Neuronal stem cell (in vitro differentiated cells): ENCODE data around the gene LCK.

Experiments used
- DNase-seq: peaks from one replicate; pipeline ENCODE4 v3.0.0-alpha.2; 2013; ENCODE audit warnings: low spot score
- H2AFZ ChIP-seq: one replicate; pipeline ENCODE4 v1.6.1; 2013; ENCODE audit warnings: mild to moderate bottlenecking, low read length, inconsistent platforms
- H2AK5ac ChIP-seq: 2 replicates; pipeline ENCODE4 v1.6.1; 2013; ENCODE audit warnings: low read depth, mild to moderate bottlenecking, inconsistent platforms, low read length, moderate library complexity, mixed read lengths
- H2BK120ac ChIP-seq: 2 replicates; pipeline ENCODE4 v1.6.1; 2013; ENCODE audit warnings: low read depth, mild to moderate bottlenecking, inconsistent platforms, low read length, moderate library complexity, mixed read lengths
- H2BK12ac ChIP-seq: one replicate; pipeline ENCODE4 v1.6.1; 2013; ENCODE audit warnings: low read length, inconsistent platforms
- H2BK15ac ChIP-seq: 2 replicates; pipeline ENCODE4 v1.6.1; 2013; ENCODE audit warnings: mild to moderate bottlenecking, low read length, inconsistent platforms, mixed read lengths
- H2BK5ac ChIP-seq: one replicate; pipeline ENCODE4 v1.6.1; 2013; ENCODE audit warnings: inconsistent platforms, mild to moderate bottlenecking, low read length, moderate library complexity
- H3K14ac ChIP-seq: one replicate; pipeline ENCODE4 v1.6.1; 2013; ENCODE audit warnings: low read length, inconsistent platforms
- H3K18ac ChIP-seq: 2 replicates; pipeline ENCODE4 v1.6.1; 2013; ENCODE audit warnings: low read length, inconsistent platforms
- H3K23ac ChIP-seq: 2 replicates; pipeline ENCODE4 v1.6.1; 2013; ENCODE audit warnings: low read depth, mild to moderate bottlenecking, mixed read lengths, low read length, inconsistent platforms; ENCODE audit not compliant: poor library complexity
- H3K27ac ChIP-seq: replicated peaks from 3 replicates; pipeline ENCODE4 v1.5.1; 2013; ENCODE audit warnings: low read length, inconsistent platforms
- H3K27me3 ChIP-seq, 3 experiments: 2 replicates each; pipeline ENCODE4 v1.6.1; 2013; ENCODE audit warnings: low read length in 3 of 3, mild to moderate bottlenecking in 2 of 3, inconsistent platforms in 1 of 3, low read depth in 1 of 3, mixed read lengths in 1 of 3, moderate library complexity in 1 of 3; ENCODE audit not compliant: control insufficient read depth in 3 of 3, insufficient read depth in 3 of 3
- H3K36me3 ChIP-seq, 2 donors: replicated peaks in 1 of 2; 2 replicates each; pipeline ENCODE4 v1.6.1; 2013; ENCODE audit warnings: low read length in 2 of 2; ENCODE audit not compliant: control insufficient read depth in 2 of 2, insufficient read depth in 2 of 2
- H3K4ac ChIP-seq: 2 replicates; pipeline ENCODE4 v1.6.1; 2013; ENCODE audit warnings: inconsistent platforms, mild to moderate bottlenecking, low read length, moderate library complexity
- H3K4me1 ChIP-seq, 2 donors: 1 replicate in 1 of 2; 2 replicates in 1 of 2; pipeline ENCODE4 v1.6.1; 2013; ENCODE audit warnings: low read length in 2 of 2, low read depth in 1 of 2; ENCODE audit not compliant: control insufficient read depth in 2 of 2, insufficient read depth in 1 of 2
- H3K4me2 ChIP-seq: one replicate; pipeline ENCODE4 v1.6.1; 2013; ENCODE audit warnings: mild to moderate bottlenecking, low read length, inconsistent platforms; ENCODE audit not compliant: insufficient read depth, poor library complexity, severe bottlenecking
- H3K4me3 ChIP-seq, 2 donors: 2 replicates each; pipeline ENCODE4 v1.5.1; 2013; ENCODE audit warnings: low read length in 2 of 2, mild to moderate bottlenecking in 2 of 2, inconsistent platforms in 1 of 2, moderate library complexity in 1 of 2
- H3K79me1 ChIP-seq: one replicate; pipeline ENCODE4 v1.6.1; 2013; ENCODE audit warnings: low read depth, mild to moderate bottlenecking, inconsistent platforms, low read length, moderate library complexity
- H3K9ac ChIP-seq: one replicate; pipeline ENCODE4 v1.6.1; 2013; ENCODE audit warnings: mild to moderate bottlenecking, low read depth, low read length, inconsistent platforms; ENCODE audit not compliant: poor library complexity
- H3K9me3 ChIP-seq, 2 donors: replicated peaks in 1 of 2; 2 replicates each; pipeline versions ENCODE3 to v1.6.1; 2013; ENCODE audit warnings: low read length in 2 of 2, mild to moderate bottlenecking in 2 of 2, inconsistent platforms in 1 of 2, low read depth in 1 of 2, mixed read lengths in 1 of 2, moderate library complexity in 1 of 2; ENCODE audit not compliant: control insufficient read depth in 2 of 2, insufficient read depth in 1 of 2
- H4K8ac ChIP-seq: one replicate; pipeline ENCODE4 v1.6.1; 2013; ENCODE audit warnings: low read depth, mild to moderate bottlenecking, inconsistent platforms, low read length, moderate library complexity
- H4K91ac ChIP-seq: one replicate; pipeline ENCODE4 v1.6.1; 2013; ENCODE audit warnings: low read length, low read depth, mild to moderate bottlenecking, inconsistent platforms; ENCODE audit not compliant: poor library complexity
- WGBS, 2 donors: extraction: QIAGEN DNeasy Blood & Tissue Kit; methylation state at CpG; one replicate each; pipeline ENCODE4 v1.1.7; 2013; ENCODE audit warnings: missing lambda C conversion rate in 2 of 2, mixed read lengths in 1 of 2; ENCODE audit not compliant: insufficient read length in 2 of 2, insufficient replicate concordance in 1 of 2; ENCODE audit errors: extremely low coverage in 2 of 2; 5-methylcytosine and 5-hydroxymethylcytosine counted together

LCK gene

GRCh38 chr1:32219022-32219421, 32.0 kb upstream of the LCK start:
- Histone ChIP-seq H3K36me3 (peaks cover 28 to 54% of the 10 kb centered on the region in 2 donors), H2BK12ac (no peak overlapping the region), H3K27ac (no peak overlapping the region), H2BK5ac (no peak overlapping the region), H3K14ac (no peak overlapping the region), H2BK120ac (no peak overlapping the region), H2AK5ac (no peak overlapping the region), H3K9ac (no peak overlapping the region), H3K4me3 (no peak overlapping the region), H3K79me1 (peaks cover 2% of the 10 kb centered on the region), H3K4me1 (peaks cover 10 to 15% of the 10 kb centered on the region in 2 donors), H2AFZ (no peak overlapping the region), H3K23ac (no peak overlapping the region), H4K8ac (no peak overlapping the region), H3K4ac (no peak overlapping the region), H3K9me3 (peaks cover 0 to 1% of the 10 kb centered on the region in 2 donors), H2BK15ac (no peak overlapping the region), H3K27me3 (no peaks in the 10 kb centered on the region), H3K18ac (no peak overlapping the region), H3K4me2 (no peak overlapping the region), H4K91ac (no peak overlapping the region)
- no CpG with 5 or more reads among the region's 7 CpGs for WGBS, 2 donors
- no peak for DNase-seq

GRCh38 chr1:32220746-32221580, 30.1 kb upstream of the LCK start:
- Histone ChIP-seq H3K4me2 (peak overlapping the region; percentile 66), H3K27ac (no peak overlapping the region), H3K4me1 (peaks cover 10 to 15% of the 10 kb centered on the region in 2 donors), H3K4ac (no peak overlapping the region), H3K23ac (no peak overlapping the region), H3K36me3 (peaks cover 24 to 52% of the 10 kb centered on the region in 2 donors), H4K91ac (no peak overlapping the region), H2BK120ac (no peak overlapping the region), H3K27me3 (no peaks in the 10 kb centered on the region), H3K9ac (no peak overlapping the region), H2AK5ac (no peak overlapping the region), H2AFZ (peak overlapping the region; percentile 98), H2BK5ac (no peak overlapping the region), H2BK12ac (no peak overlapping the region), H3K14ac (no peak overlapping the region), H4K8ac (no peak overlapping the region), H3K4me3 (peak overlapping the region; percentile 84 to 97), H3K79me1 (peaks cover 2% of the 10 kb centered on the region), H3K9me3 (no peaks in the 10 kb centered on the region), H3K18ac (no peak overlapping the region), H2BK15ac (no peak overlapping the region)
- no CpG with 5 or more reads among the region's 4 CpGs for WGBS, 2 donors
- DNase-seq, result no peak

- no peak for DNase-seq
- Histone ChIP-seq H3K14ac (no peak overlapping the region), H2AK5ac (no peak overlapping the region), H3K27ac (no peak overlapping the region), H2BK5ac (no peak overlapping the region), H2AFZ (peak overlapping the region; percentile 98), H3K4me3 (peak overlapping the region; percentile 84 to 97), H4K8ac (no peak overlapping the region), H2BK120ac (no peak overlapping the region), H3K79me1 (peaks cover 2% of the 10 kb centered on the region), H3K18ac (peak overlapping the region; percentile 69), H3K36me3 (peaks cover 23 to 51% of the 10 kb centered on the region in 2 donors), H3K4me1 (peaks cover 10 to 15% of the 10 kb centered on the region in 2 donors), H3K27me3 (no peaks in the 10 kb centered on the region), H3K4ac (no peak overlapping the region), H3K9me3 (no peaks in the 10 kb centered on the region), H2BK12ac (no peak overlapping the region), H3K23ac (peak overlapping the region; percentile 25), H3K9ac (peak overlapping the region; percentile 78), H2BK15ac (no peak overlapping the region), H4K91ac (no peak overlapping the region), H3K4me2 (peak overlapping the region; percentile 66)
- WGBS, 2 donors, result no CpG with 5 or more reads among the region's 13 CpGs
Observed at GRCh38 chr1:32221581-32221979, 29.5 kb upstream of the LCK start.

GRCh38 chr1:32221980-32222755, 28.9 kb upstream of the LCK start, which contains the start of the genes EIF3I and TMEM234:
TSS of gene EIF3I (plus strand) at chr1:32222407. CDS start at chr1:32222442, 35 bp downstream.
TSS of gene TMEM234 (minus strand) at chr1:32222353. CDS start at chr1:32222322, 31 bp downstream.
- Histone ChIP-seq H2BK5ac (no peak within 1 kb of the TSS), H2BK120ac (no peak within 1 kb of the TSS), H3K4me2 (peak within 1 kb of the TSS; percentile 66), H3K18ac (peak within 1 kb of the TSS; percentile 84), H2AFZ (peak within 1 kb of the TSS; percentile 98), H4K8ac (no peak within 1 kb of the TSS), H4K91ac (no peak within 1 kb of the TSS), H3K23ac (peak within 1 kb of the TSS; percentile 25), H3K36me3 (peaks cover 18 to 51% of the 10 kb centered on the region in 2 donors), H2AK5ac (no peak within 1 kb of the TSS), H2BK15ac (no peak within 1 kb of the TSS), H3K4ac (no peak within 1 kb of the TSS), H3K27ac (peak within 1 kb of the TSS; percentile 78), H3K4me1 (peaks cover 10 to 15% of the 10 kb centered on the region in 2 donors), H3K27me3 (no peaks in the 10 kb centered on the region), H3K4me3 (peak within 1 kb of the TSS; percentile 84 to 97), H3K14ac (no peak within 1 kb of the TSS), H3K9me3 (no peaks in the 10 kb centered on the region), H2BK12ac (no peak within 1 kb of the TSS), H3K9ac (peak within 1 kb of the TSS; percentile 78), H3K79me1 (peaks cover 2% of the 10 kb centered on the region)
- peak; percentile 90 for DNase-seq
- WGBS, 2 donors, result no CpG with 5 or more reads among the region's 46 CpGs
